Tibial nerve (tissue), 4 donors: ENCODE data around the gene PAPLN.

Experiments used
- CTCF ChIP-seq, 5 experiments: fragments of 200-600 bp in 3 of 5; fragments of 450-650 bp in 2 of 5; sonication (generic) in 3 of 5; IDR thresholded peaks; one replicate each; pipeline ENCODE4 v1.5.1; 2016 to 2019; ENCODE audit warnings: antibody characterized with exemption in 5 of 5, mild to moderate bottlenecking in 3 of 5, moderate library complexity in 2 of 5
- EP300 ChIP-seq, 2 donors: sonication (generic); formaldehyde crosslinking; IDR thresholded peaks; one replicate each; pipeline ENCODE4 v1.6.1; 2017; ENCODE audit warnings: antibody characterized with exemption in 2 of 2, mild to moderate bottlenecking in 1 of 2
- POLR2A ChIP-seq, 2 donors: fragments of 450-650 bp; IDR thresholded peaks; one replicate each; pipeline ENCODE4 v1.6.1; 2017; ENCODE audit warnings: antibody characterized with exemption in 2 of 2, mild to moderate bottlenecking in 2 of 2, moderate library complexity in 2 of 2

DNA sequence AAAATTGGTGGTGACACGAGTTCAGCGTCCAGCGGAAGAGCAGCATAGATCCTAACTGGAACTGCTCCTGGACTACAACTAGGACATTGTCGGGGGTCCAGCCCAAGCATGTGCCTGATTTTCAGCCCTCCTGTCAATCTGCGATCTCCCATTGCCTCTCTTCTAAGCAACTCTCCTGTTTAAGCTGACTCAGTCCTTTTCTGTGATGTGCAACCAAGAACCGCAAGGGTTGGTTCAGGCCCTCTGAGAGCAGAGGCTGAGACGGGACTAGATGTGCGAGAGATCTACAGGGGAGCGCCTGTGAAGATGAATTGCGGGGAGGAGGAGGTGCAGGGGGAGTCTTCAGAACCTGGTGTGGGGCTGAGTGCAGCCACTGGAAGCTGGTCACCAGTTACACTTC is 3.7 kb upstream of the PAPLN start:
- TF ChIP-seq CTCF (IDR thresholded peaks at IDR 0.05) = no peak
- TF ChIP-seq POLR2A (IDR thresholded peaks at IDR 0.05) = no peak
- TF ChIP-seq EP300 (IDR thresholded peaks at IDR 0.05) = no peak
